ENCODE results near the gene MSI2.

The MSI2 gene

GRCh38 chr17:57247261-57247660 lies 9.1 kb upstream of the MSI2 start:
- no peak for DNase-seq

GRCh38 chr17:57247913-57248312 lies 8.4 kb upstream of the MSI2 start:
- no peak for DNase-seq

GRCh38 chr17:57249520-57249919 lies 6.8 kb upstream of the MSI2 start:
- DNase-seq: no peak

GRCh38 chr17:57251211-57251787 lies 5.0 kb upstream of the MSI2 start:
- DNase-seq: no peak

GRCh38 chr17:57253362-57254065 lies 2.8 kb upstream of the MSI2 start:
- no peak for DNase-seq

GRCh38 chr17:57255182-57255775 lies 1.0 kb upstream of the MSI2 start:
- no peak for DNase-seq

GRCh38 chr17:57256708-57257112 lies 387 bp downstream of the MSI2 start:
- DNase-seq: no peak

- DNase-seq: no peak
Measured at GRCh38 chr17:57257195-57257894, 1.0 kb downstream of the MSI2 start.

GRCh38 chr17:57257895-57258851 lies 1.9 kb downstream of the MSI2 start:
- DNase-seq: no peak

GRCh38 chr17:57259306-57259705 lies 3.0 kb downstream of the MSI2 start:
- no peak for DNase-seq

GRCh38 chr17:57259817-57260216 lies 3.5 kb downstream of the MSI2 start:
- no peak for DNase-seq

- no peak for DNase-seq
Measured at GRCh38 chr17:57260325-57261083, 4.2 kb downstream of the MSI2 start.

- no peak for DNase-seq
Measured at GRCh38 chr17:57261084-57261461, 4.8 kb downstream of the MSI2 start.

- no peak for DNase-seq
Measured at GRCh38 chr17:57262557-57262956, 6.2 kb downstream of the MSI2 start.

- DNase-seq: no peak
Measured at GRCh38 chr17:57264250-57264649, 7.9 kb downstream of the MSI2 start.

GRCh38 chr17:57264776-57265175 lies 8.5 kb downstream of the MSI2 start:
- DNase-seq: no peak

GRCh38 chr17:57266902-57267311 lies 10.6 kb downstream of the MSI2 start:
- DNase-seq: no peak

- no peak for DNase-seq
Measured at GRCh38 chr17:57268181-57268580, 11.9 kb downstream of the MSI2 start.

GRCh38 chr17:57269052-57269451 lies 12.7 kb downstream of the MSI2 start:
- no peak for DNase-seq

GRCh38 chr17:57269598-57270255 lies 13.4 kb downstream of the MSI2 start:
- no peak for DNase-seq

- no peak for DNase-seq
Measured at GRCh38 chr17:57270801-57271245, 14.5 kb downstream of the MSI2 start.
